Trophoblast cell (in vitro differentiated cells and primary cell): ENCODE measurements around the gene ANKS1B.

Source experiments
- DNase-seq, 2 donors: peaks; one replicate each; pipeline ENCODE4 v3.0.0-alpha.2; 2016
- H2AFZ ChIP-seq: 2 replicates; pipeline ENCODE4 v1.6.1; 2013; ENCODE audit warnings: low read length, moderate library complexity, mild to moderate bottlenecking; ENCODE audit not compliant: insufficient read depth, poor library complexity
- H2AK5ac ChIP-seq: 2 replicates; pipeline ENCODE4 v1.6.1; 2013; ENCODE audit warnings: mild to moderate bottlenecking, low read length
- H2BK120ac ChIP-seq: 2 replicates; pipeline ENCODE4 v1.6.1; 2013; ENCODE audit warnings: low read length, mild to moderate bottlenecking, moderate library complexity; ENCODE audit not compliant: insufficient read depth, poor library complexity
- H2BK12ac ChIP-seq: 2 replicates; pipeline ENCODE4 v1.6.1; 2013; ENCODE audit warnings: mild to moderate bottlenecking, low read length, moderate library complexity
- H2BK5ac ChIP-seq: 2 replicates; pipeline ENCODE4 v1.6.1; 2013; ENCODE audit warnings: low read length, low read depth, moderate library complexity, mild to moderate bottlenecking; ENCODE audit not compliant: poor library complexity
- H3K14ac ChIP-seq: 2 replicates; pipeline ENCODE4 v1.6.1; 2013; ENCODE audit warnings: mild to moderate bottlenecking, low read length
- H3K18ac ChIP-seq: 2 replicates; pipeline ENCODE4 v1.6.1; 2013; ENCODE audit warnings: mild to moderate bottlenecking, low read length
- H3K23ac ChIP-seq: 2 replicates; pipeline ENCODE4 v1.6.1; 2013; ENCODE audit warnings: low read length
- H3K27ac ChIP-seq: 2 replicates; pipeline ENCODE4 v1.5.1; 2013; ENCODE audit warnings: low read depth, mild to moderate bottlenecking, inconsistent platforms, low read length, moderate library complexity
- H3K27me3 ChIP-seq: 2 replicates; pipeline ENCODE4 v1.6.1; 2013; ENCODE audit warnings: inconsistent platforms, mild to moderate bottlenecking, low read length, moderate library complexity; ENCODE audit not compliant: insufficient read depth
- H3K36me3 ChIP-seq, 2 experiments: 1 replicate in 1 of 2; 2 replicates in 1 of 2; pipeline ENCODE4 v1.6.1; 2013; ENCODE audit warnings: low read length in 2 of 2, mild to moderate bottlenecking in 2 of 2, moderate library complexity in 1 of 2; ENCODE audit not compliant: insufficient read depth in 2 of 2, control insufficient read depth in 1 of 2
- H3K4ac ChIP-seq: 2 replicates; pipeline ENCODE4 v1.6.1; 2013; ENCODE audit warnings: low read depth, mild to moderate bottlenecking, low read length, moderate library complexity
- H3K4me1 ChIP-seq, 2 experiments: 1 replicate in 1 of 2; 2 replicates in 1 of 2; pipeline ENCODE4 v1.6.1; 2013; ENCODE audit warnings: low read length in 2 of 2, mild to moderate bottlenecking in 2 of 2, moderate library complexity in 1 of 2; ENCODE audit not compliant: insufficient read depth in 2 of 2, control insufficient read depth in 1 of 2
- H3K4me2 ChIP-seq: 2 replicates; pipeline ENCODE4 v1.6.1; 2013; ENCODE audit warnings: inconsistent platforms, mild to moderate bottlenecking, low read length, moderate library complexity
- H3K4me3 ChIP-seq: 2 replicates; pipeline ENCODE4 v1.5.1; 2013; ENCODE audit warnings: mild to moderate bottlenecking, low read depth, low read length, inconsistent platforms
- H3K79me1 ChIP-seq: one replicate; pipeline ENCODE4 v1.6.1; 2013; ENCODE audit warnings: low read length
- H3K79me2 ChIP-seq: 2 replicates; pipeline ENCODE4 v1.6.1; 2013; ENCODE audit warnings: low read length, mild to moderate bottlenecking; ENCODE audit not compliant: control insufficient read depth, insufficient read depth, poor library complexity
- H3K9ac ChIP-seq: 2 replicates; pipeline ENCODE4 v1.6.1; 2013; ENCODE audit warnings: mild to moderate bottlenecking, low read length
- H3K9me3 ChIP-seq: 2 replicates; pipeline ENCODE4 v1.6.1; 2013; ENCODE audit warnings: low read depth, mild to moderate bottlenecking, control low read depth, inconsistent platforms, low read length; ENCODE audit not compliant: insufficient read depth
- H4K12ac ChIP-seq: 2 replicates; pipeline ENCODE4 v1.6.1; 2013; ENCODE audit warnings: low read depth, mild to moderate bottlenecking, low read length, moderate library complexity
- H4K8ac ChIP-seq: 2 replicates; pipeline ENCODE4 v1.6.1; 2013; ENCODE audit warnings: low read depth, mild to moderate bottlenecking, low read length, moderate library complexity
- H4K91ac ChIP-seq: one replicate; pipeline ENCODE4 v1.6.1; 2013; ENCODE audit warnings: low read depth, mild to moderate bottlenecking, low read length, moderate library complexity
- WGBS: extraction: QIAGEN DNeasy Blood & Tissue Kit; methylation state at CpG from one replicate; pipeline ENCODE4 v1.1.7; 2013; ENCODE audit warnings: missing lambda C conversion rate; ENCODE audit not compliant: insufficient read length, insufficient coverage; ENCODE audit errors: extremely low coverage; 5-methylcytosine and 5-hydroxymethylcytosine counted together

Gene ANKS1B

DNA sequence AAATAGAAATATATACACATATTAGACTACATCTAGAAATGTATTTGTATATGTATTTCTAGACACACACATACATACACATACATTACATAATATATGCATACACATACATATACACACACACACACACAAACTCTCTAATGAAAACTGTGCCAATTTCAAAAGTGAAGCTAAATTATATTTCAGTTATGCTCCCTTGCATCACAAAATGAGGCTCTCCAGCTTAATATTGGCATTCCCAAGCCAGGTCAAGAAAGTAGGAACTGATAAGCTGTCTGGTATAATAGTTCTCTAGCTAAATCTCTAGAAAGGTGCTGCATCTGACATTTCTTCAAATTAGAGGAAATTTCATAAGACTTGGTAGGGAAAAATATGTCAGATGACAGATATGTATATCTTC is 280.3 kb downstream of the ANKS1B start:
- no peak overlapping the region for H3K18ac ChIP-seq
- H4K12ac ChIP-seq, result no peak overlapping the region
- no peak overlapping the region for H4K8ac ChIP-seq
- H3K79me2 ChIP-seq, result no peaks in the 10 kb centered on the region
- no peak overlapping the region for H2BK12ac ChIP-seq
- no peaks in the 10 kb centered on the region for H3K36me3 ChIP-seq
- no peak overlapping the region for H2BK120ac ChIP-seq
- no peak overlapping the region for H3K4ac ChIP-seq
- H3K4me3 ChIP-seq, result no peak overlapping the region
- H4K91ac ChIP-seq, result no peak overlapping the region
- no peak for DNase-seq
- no peaks in the 10 kb centered on the region for H3K4me1 ChIP-seq
- H3K14ac ChIP-seq, result no peak overlapping the region
- H2AFZ ChIP-seq, result no peak overlapping the region
- no peaks in the 10 kb centered on the region for H3K79me1 ChIP-seq
- H2BK5ac ChIP-seq, result no peak overlapping the region
- no peak overlapping the region for H2AK5ac ChIP-seq
- no peak overlapping the region for H3K23ac ChIP-seq
- no peak overlapping the region for H3K27ac ChIP-seq
- H3K4me2 ChIP-seq, result no peak overlapping the region
- no peak overlapping the region for H3K9ac ChIP-seq
- H3K9me3 ChIP-seq, result no peaks in the 10 kb centered on the region
- H3K27me3 ChIP-seq, result no peaks in the 10 kb centered on the region

DNA sequence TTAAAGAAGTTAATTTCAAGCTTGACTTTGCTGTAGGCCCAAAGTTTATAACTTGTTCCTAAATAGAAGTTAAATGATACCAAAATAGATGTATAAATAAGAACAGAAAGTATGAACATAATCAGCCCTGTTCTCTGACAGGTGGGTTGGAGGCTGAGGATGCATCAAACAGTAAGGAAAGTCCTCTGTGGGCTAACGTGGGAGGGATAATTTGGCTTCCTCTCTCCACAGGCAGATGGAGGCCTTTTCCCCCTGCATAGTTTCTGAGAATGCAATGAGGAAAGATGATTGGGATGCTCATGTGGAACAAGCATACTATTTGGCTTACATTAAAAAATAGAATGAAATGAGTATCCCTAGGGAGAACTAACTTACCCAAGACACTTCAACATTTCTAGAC is 280.7 kb downstream of the ANKS1B start:
- WGBS, result no CpG with 5 or more reads among the region's 1 CpG
- Histone ChIP-seq H3K14ac (no peak overlapping the region), H3K9me3 (no peaks in the 10 kb centered on the region), H3K79me1 (no peaks in the 10 kb centered on the region), H3K4me3 (no peak overlapping the region), H3K23ac (no peak overlapping the region), H2AK5ac (no peak overlapping the region), H4K91ac (no peak overlapping the region), H2BK12ac (no peak overlapping the region), H3K18ac (no peak overlapping the region), H3K4ac (no peak overlapping the region), H3K36me3 (no peaks in the 10 kb centered on the region), H2BK5ac (no peak overlapping the region), H4K8ac (no peak overlapping the region), H3K27ac (no peak overlapping the region), H4K12ac (no peak overlapping the region), H3K27me3 (no peaks in the 10 kb centered on the region), H2BK120ac (no peak overlapping the region), H3K4me1 (no peaks in the 10 kb centered on the region), H3K79me2 (no peaks in the 10 kb centered on the region), H3K9ac (no peak overlapping the region), H3K4me2 (no peak overlapping the region), H2AFZ (no peak overlapping the region)
- DNase-seq, result no peak

DNA sequence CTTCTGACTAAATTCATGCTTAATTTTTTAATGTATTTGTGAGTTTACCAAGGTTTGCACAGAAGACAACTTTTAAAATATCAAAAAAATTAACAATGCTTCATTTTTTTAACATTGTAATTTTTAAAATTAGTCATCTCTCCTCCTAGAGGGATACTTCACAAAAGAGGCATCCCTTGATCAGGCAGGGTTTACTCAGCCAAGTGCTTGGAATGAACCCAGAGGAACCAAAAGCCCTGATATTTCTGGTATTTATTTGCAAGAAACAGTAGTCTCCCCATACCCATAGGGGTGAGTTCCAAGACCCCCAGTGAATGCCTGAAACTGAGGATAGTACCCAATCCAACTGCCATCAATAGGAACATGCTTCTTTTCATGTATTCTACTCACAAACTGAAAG is 284.7 kb downstream of the ANKS1B start:
- Histone ChIP-seq H3K4ac (no peak overlapping the region), H3K23ac (no peak overlapping the region), H3K18ac (no peak overlapping the region), H3K79me2 (no peaks in the 10 kb centered on the region), H3K9me3 (no peaks in the 10 kb centered on the region), H2AK5ac (no peak overlapping the region), H2BK12ac (no peak overlapping the region), H3K36me3 (no peaks in the 10 kb centered on the region), H3K9ac (no peak overlapping the region), H3K4me1 (no peaks in the 10 kb centered on the region), H3K27ac (no peak overlapping the region), H3K27me3 (no peaks in the 10 kb centered on the region), H3K79me1 (no peaks in the 10 kb centered on the region), H2BK120ac (no peak overlapping the region), H2BK5ac (no peak overlapping the region), H3K4me2 (no peak overlapping the region), H2AFZ (no peak overlapping the region), H4K12ac (no peak overlapping the region), H3K14ac (no peak overlapping the region), H3K4me3 (no peak overlapping the region), H4K8ac (no peak overlapping the region), H4K91ac (no peak overlapping the region)
- DNase-seq, result no peak

DNA sequence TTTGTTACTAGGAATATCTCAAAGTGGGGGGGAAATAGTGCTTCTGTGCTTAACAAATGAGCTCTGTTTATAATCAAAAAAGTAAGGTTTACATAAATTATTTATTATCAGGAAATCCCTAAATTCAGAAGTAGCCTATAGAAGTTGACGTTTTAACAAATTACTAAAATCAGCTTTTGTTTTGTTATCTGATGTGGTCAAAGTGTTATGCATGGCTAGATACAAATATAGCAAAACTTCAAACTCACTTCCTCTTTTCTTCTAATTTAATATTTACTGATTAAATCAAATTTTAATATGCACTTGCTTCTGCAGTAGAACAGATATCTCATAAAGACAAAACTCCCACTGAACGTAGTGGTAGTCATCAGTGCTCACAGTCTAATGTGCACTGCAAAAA is 289.7 kb downstream of the ANKS1B start:
- no CpG with 5 or more reads among the region's 2 CpGs for WGBS

DNA sequence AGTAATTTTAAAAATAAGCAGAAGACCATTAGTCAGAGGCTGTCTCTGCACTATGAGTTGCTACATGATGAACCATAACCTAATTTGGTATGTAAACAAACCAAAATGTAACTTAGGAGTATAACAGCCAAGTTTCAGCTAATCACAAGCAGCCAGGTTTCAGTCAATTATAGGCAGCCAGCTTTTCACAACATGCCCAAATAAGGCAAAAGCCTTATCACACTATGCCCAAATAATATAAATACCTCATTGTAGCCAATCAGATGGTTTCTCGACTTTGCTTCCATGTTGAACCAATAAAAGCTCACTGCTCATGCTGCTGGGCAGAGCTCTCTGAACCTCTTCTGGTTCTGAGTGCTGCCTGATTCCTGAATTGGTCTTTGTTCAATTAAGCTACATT is 298.6 kb downstream of the ANKS1B start:
- WGBS, result no CpG with 5 or more reads among the region's 1 CpG

More for the DNA sequence above, 289.7 kb downstream of the ANKS1B start:
- H4K91ac ChIP-seq, result no peak overlapping the region
- H4K12ac ChIP-seq, result no peak overlapping the region
- no peak overlapping the region for H4K8ac ChIP-seq
- DNase-seq, result no peak
- no peak overlapping the region for H3K14ac ChIP-seq
- no peaks in the 10 kb centered on the region for H3K27me3 ChIP-seq
- H3K4me2 ChIP-seq, result no peak overlapping the region
- no peaks in the 10 kb centered on the region for H3K4me1 ChIP-seq
- H3K27ac ChIP-seq, result no peak overlapping the region
- no peak overlapping the region for H2AK5ac ChIP-seq
- H3K23ac ChIP-seq, result no peak overlapping the region
- H3K4me3 ChIP-seq, result no peak overlapping the region
- no peak overlapping the region for H2BK5ac ChIP-seq
- no peak overlapping the region for H3K4ac ChIP-seq
- no peak overlapping the region for H3K9ac ChIP-seq
- no peaks in the 10 kb centered on the region for H3K79me1 ChIP-seq
- no peak overlapping the region for H2BK120ac ChIP-seq
- H3K79me2 ChIP-seq, result no peaks in the 10 kb centered on the region
- H3K36me3 ChIP-seq, result no peaks in the 10 kb centered on the region
- no peak overlapping the region for H3K18ac ChIP-seq
- no peak overlapping the region for H2BK12ac ChIP-seq
- no peak overlapping the region for H2AFZ ChIP-seq
- H3K9me3 ChIP-seq, result no peaks in the 10 kb centered on the region

More for the DNA sequence above, 298.6 kb downstream of the ANKS1B start:
- Histone ChIP-seq H3K4me1 (no peaks in the 10 kb centered on the region), H2AFZ (no peak overlapping the region), H2AK5ac (no peak overlapping the region), H3K79me2 (no peaks in the 10 kb centered on the region), H4K91ac (no peak overlapping the region), H3K23ac (no peak overlapping the region), H3K18ac (no peak overlapping the region), H2BK12ac (no peak overlapping the region), H3K9ac (no peak overlapping the region), H2BK120ac (no peak overlapping the region), H4K8ac (no peak overlapping the region), H4K12ac (no peak overlapping the region), H3K4me3 (no peak overlapping the region), H3K4ac (no peak overlapping the region), H2BK5ac (no peak overlapping the region), H3K9me3 (no peaks in the 10 kb centered on the region), H3K36me3 (no peaks in the 10 kb centered on the region), H3K4me2 (no peak overlapping the region), H3K79me1 (no peaks in the 10 kb centered on the region), H3K27me3 (no peaks in the 10 kb centered on the region), H3K14ac (no peak overlapping the region), H3K27ac (no peak overlapping the region)
- DNase-seq, result no peak
